ENCODE results near the gene PLCB2.

- TF ChIP-seq ZNF274 (IDR thresholded peaks at IDR 0.05; ENCODE audit: low read depth, low read length) (no peak), YY1 (IDR thresholded peaks at IDR 0.05; ENCODE audit: insufficient read depth, insufficient read length) (no peak)
These were observed 48.3 kb upstream of the PLCB2 start for GRCh38 chr15:40355976-40356585.
